Loucy (cell line): ENCODE measurements around the gene ADAMTS7.
A peak's percentile ranks its signal among the peaks of the same experiment; 100 is the strongest.
"Not testable (repeated sequence)": the region's sequence is repeated elsewhere in the genome, so short reads cannot be mapped to it uniquely, and the experiment has no call there.

Experiments used
- H2AFZ ChIP-seq: fragments of 200-600 bp; sonication (generic); 2 replicates; pipeline ENCODE4 v1.6.0; 2016; ENCODE audit warnings: antibody characterized with exemption, mild to moderate bottlenecking, low read length, moderate library complexity
- H3F3A ChIP-seq: fragments of 200-600 bp; 2 replicates; pipeline ENCODE4 v1.6.0; 2016; ENCODE audit warnings: antibody characterized with exemption, low read depth, mild to moderate bottlenecking
- H3K27me3 ChIP-seq: fragments of 200-600 bp; sonication (generic); 2 replicates; pipeline ENCODE4 v1.6.1; 2014; ENCODE audit warnings: low read length, mild to moderate bottlenecking; ENCODE audit not compliant: insufficient read depth, poor library complexity, severe bottlenecking
- H3K36me3 ChIP-seq: fragments of 200-600 bp; sonication (generic); 2 replicates; pipeline ENCODE4 v1.6.1; 2016; ENCODE audit warnings: low read length; ENCODE audit not compliant: insufficient read depth
- H3K4me1 ChIP-seq: fragments of 200-600 bp; sonication (generic); 2 replicates; pipeline ENCODE4 v1.5.1; 2014; ENCODE audit warnings: low read length, mild to moderate bottlenecking; ENCODE audit not compliant: insufficient read depth, poor library complexity, severe bottlenecking
- H3K4me2 ChIP-seq: fragments of 200-600 bp; sonication (generic); 2 replicates; pipeline ENCODE4 v1.6.0; 2014; ENCODE audit warnings: antibody characterized with exemption, low read length, low read depth, mild to moderate bottlenecking; ENCODE audit not compliant: poor library complexity, severe bottlenecking
- H3K4me3 ChIP-seq: fragments of 200-600 bp; sonication (generic); 2 replicates; pipeline ENCODE4 v1.5.1; 2014; ENCODE audit warnings: low read length, mild to moderate bottlenecking, mixed read lengths; ENCODE audit not compliant: poor library complexity, severe bottlenecking
- H3K79me2 ChIP-seq: fragments of 200-600 bp; sonication (generic); 2 replicates; pipeline ENCODE4 v1.6.1; 2014; ENCODE audit warnings: low read length; ENCODE audit not compliant: insufficient read depth
- H3K9ac ChIP-seq: fragments of 200-600 bp; sonication (generic); 2 replicates; pipeline ENCODE4 v1.6.0; 2014; ENCODE audit warnings: mild to moderate bottlenecking, low read depth, low read length, moderate library complexity; ENCODE audit not compliant: poor library complexity, severe bottlenecking
- H3K9me2 ChIP-seq: fragments of 200-600 bp; sonication (generic); replicated peaks from 2 replicates; pipeline ENCODE4 v1.6.1; 2016; ENCODE audit warnings: low read depth, low read length, mixed read lengths
- H3K9me3 ChIP-seq: fragments of 200-600 bp; sonication (generic); 2 replicates; pipeline ENCODE4 v1.6.1; 2014; ENCODE audit warnings: mild to moderate bottlenecking, antibody characterized with exemption, low read length, low read depth; ENCODE audit not compliant: insufficient read depth
- H4K20me1 ChIP-seq: fragments of 200-600 bp; sonication (generic); 2 replicates; pipeline ENCODE4 v1.6.0; 2014; ENCODE audit warnings: antibody characterized with exemption, low read length, mild to moderate bottlenecking; ENCODE audit not compliant: insufficient read depth, poor library complexity, severe bottlenecking
- CTCF ChIP-seq: fragments of 200-600 bp; sonication (generic); conservative IDR thresholded peaks from 2 replicates; pipeline ENCODE4 v1.5.1; 2014; ENCODE audit warnings: mild to moderate bottlenecking, antibody characterized with exemption, low read length
- EZH2phosphoT487 ChIP-seq: fragments of 200-600 bp; IDR thresholded peaks from 2 replicates; pipeline ENCODE4 v1.6.1; 2018; ENCODE audit warnings: antibody characterized with exemption, mild to moderate bottlenecking, moderate library complexity, borderline replicate concordance

Gene ADAMTS7

DNA sequence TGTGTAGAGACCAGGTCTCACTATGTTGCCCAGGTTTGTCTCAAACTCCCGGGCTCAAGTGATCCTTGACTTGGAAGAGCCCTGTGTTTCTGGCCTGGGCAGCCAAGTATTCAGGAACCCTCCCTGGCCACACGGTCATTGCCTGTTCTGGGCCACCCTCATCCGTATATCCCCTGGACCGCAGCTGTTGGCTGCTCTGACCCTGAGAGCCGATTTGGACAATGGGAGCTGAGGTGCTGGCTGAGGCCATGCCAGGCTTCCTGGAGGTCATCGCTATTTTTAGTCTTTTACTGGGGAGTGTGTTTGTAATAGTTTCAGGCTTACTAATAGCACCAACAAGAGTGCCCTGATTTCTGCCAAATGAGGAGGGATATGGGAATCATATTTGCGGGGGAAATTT, 60.7 kb downstream of the ADAMTS7 start:
- H3K9me3 ChIP-seq, result no peaks in the 10 kb centered on the region
- H3K4me2 ChIP-seq, result peak overlapping the region; percentile 44
- TF ChIP-seq CTCF, result no peak
- no peak for TF ChIP-seq EZH2phosphoT487
- H3K9me2 ChIP-seq, result no peaks in the 10 kb centered on the region
- H3K4me1 ChIP-seq, result no peaks in the 10 kb centered on the region
- H3K36me3 ChIP-seq, result no peaks in the 10 kb centered on the region
- peak overlapping the region; percentile 60; the same call in 1 of the 2 replicates for H2AFZ ChIP-seq
- no peak overlapping the region for H3K9ac ChIP-seq
- H3K4me3 ChIP-seq, result peak overlapping the region; percentile 32
- no peaks in the 10 kb centered on the region for H3F3A ChIP-seq
- no peaks in the 10 kb centered on the region for H3K79me2 ChIP-seq
- H3K27me3 ChIP-seq, result no peaks in the 10 kb centered on the region
- H4K20me1 ChIP-seq, result no peaks in the 10 kb centered on the region

DNA sequence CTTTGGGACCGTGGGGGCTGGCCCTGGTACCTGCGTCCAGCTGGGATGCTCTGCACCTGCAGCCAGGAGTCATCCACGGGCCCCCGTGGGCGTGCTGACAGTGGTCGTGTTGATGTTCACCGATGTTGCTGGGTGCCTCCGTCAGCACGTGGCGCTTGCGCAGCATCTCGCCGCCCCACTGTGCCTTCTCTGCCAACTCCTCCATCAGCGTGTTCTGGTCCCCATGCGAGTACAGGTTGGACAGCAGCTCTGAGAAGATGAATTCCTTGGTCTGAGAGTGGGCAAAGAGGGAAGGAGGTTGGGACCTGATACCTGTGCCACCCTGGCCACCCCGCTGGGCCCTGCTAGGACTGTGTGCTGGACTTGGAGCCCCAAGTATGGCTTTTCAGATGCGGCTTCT, 61.4 kb downstream of the ADAMTS7 start:
- no peaks in the 10 kb centered on the region for H3K4me1 ChIP-seq
- H3K4me2 ChIP-seq, result no peak overlapping the region

DNA sequence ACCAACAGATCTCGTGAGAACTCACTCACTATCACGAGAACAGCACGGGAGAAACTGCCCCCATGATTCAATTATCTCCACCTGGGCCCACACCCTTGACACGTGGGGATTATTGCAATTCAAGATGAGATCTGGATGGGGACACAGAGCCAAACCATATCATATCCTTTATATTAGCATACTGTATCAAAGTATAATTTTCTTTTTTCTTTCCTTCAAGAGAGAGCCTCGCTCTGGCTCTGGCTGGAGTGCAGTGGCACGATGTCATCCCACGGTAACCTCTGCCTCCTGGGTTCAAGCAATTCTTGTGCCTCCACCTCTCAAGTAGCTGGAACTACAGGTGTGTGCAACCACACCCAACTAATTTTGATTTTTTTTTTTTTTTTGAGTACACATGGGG, 63.4 kb downstream of the ADAMTS7 start:
- H2AFZ ChIP-seq, H3K4me3 ChIP-seq, H3K4me1 ChIP-seq, H3K9me2 ChIP-seq, H3K79me2 ChIP-seq, H3K4me2 ChIP-seq, H4K20me1 ChIP-seq, H3K9ac ChIP-seq, H3K9me3 ChIP-seq, H3K27me3 ChIP-seq, H3F3A ChIP-seq, H3K36me3 ChIP-seq: not testable (repeated sequence)

More for the DNA sequence above, 61.4 kb downstream of the ADAMTS7 start:
- Histone ChIP-seq H2AFZ (no peak overlapping the region), H3K9ac (no peak overlapping the region), H3K79me2 (no peaks in the 10 kb centered on the region), H3K9me3 (no peaks in the 10 kb centered on the region), H3K4me3 (no peak overlapping the region), H3K9me2 (no peaks in the 10 kb centered on the region), H3F3A (no peaks in the 10 kb centered on the region), H4K20me1 (no peaks in the 10 kb centered on the region), H3K36me3 (no peaks in the 10 kb centered on the region), H3K27me3 (no peaks in the 10 kb centered on the region)
- TF ChIP-seq CTCF, result no peak
- no peak for TF ChIP-seq EZH2phosphoT487

- not testable (repeated sequence) for H3K4me1 ChIP-seq, H3F3A ChIP-seq, H3K9ac ChIP-seq, H3K36me3 ChIP-seq, H3K9me2 ChIP-seq, H3K79me2 ChIP-seq, H3K9me3 ChIP-seq, H3K27me3 ChIP-seq, H3K4me3 ChIP-seq, H3K4me2 ChIP-seq, H4K20me1 ChIP-seq, H2AFZ ChIP-seq
These were observed 69.6 kb downstream of the ADAMTS7 start for GRCh38 chr15:78741674-78742073.
